WTC11 (cell line): ENCODE data around the gene ENTPD1. TPM values are rescaled to one million over a fixed set of nuclear protein-coding genes. Genes with fewer than 3 reads are reported as not detected.

ENCODE experiments used
- ATAC-seq: fragments of 200-7000 bp; cut with Tn5 transposase; 2 replicates; pipeline ENCODE4 v1.10.0; 2021; ENCODE audit warnings: mild to moderate bottlenecking, moderate library complexity
- CTCF ChIA-PET: fragments of 300-600 bp; sonication (Branson Sonifier 250); formaldehyde crosslinking; loops from one replicate; lab custom pipeline; 2021; ENCODE audit warnings: antibody characterized with exemption; lab: Charles Lee
- POLR2A ChIA-PET: fragments of 350-600 bp; sonication (Branson Sonifier 250); formaldehyde crosslinking; loops from one replicate; lab custom pipeline; 2021; ENCODE audit warnings: antibody characterized with exemption; lab: Charles Lee
- DNase-seq: peaks from one replicate; pipeline ENCODE4 v3.0.0; 2021; ENCODE audit warnings: low spot score
- H3K27ac Mint-ChIP-seq: 2 replicates; pipeline ENCODE4 v1.8.0; 2021; ENCODE audit warnings: mixed read lengths
- H3K27me3 Mint-ChIP-seq: 2 replicates; pipeline ENCODE4 v1.8.0; 2021; ENCODE audit warnings: low read depth, mild to moderate bottlenecking, moderate library complexity, mixed read lengths
- H3K36me3 Mint-ChIP-seq: 2 replicates; pipeline ENCODE4 v1.8.0; 2021; ENCODE audit warnings: mixed read lengths
- H3K4me1 Mint-ChIP-seq: 2 replicates; pipeline ENCODE4 v1.8.0; 2022; ENCODE audit warnings: mixed read lengths
- H3K4me3 Mint-ChIP-seq: 2 replicates; pipeline ENCODE4 v1.8.0; 2021; ENCODE audit warnings: mild to moderate bottlenecking, moderate library complexity, mixed read lengths
- H3K9me3 Mint-ChIP-seq: 2 replicates; pipeline ENCODE4 v1.8.0; 2021; ENCODE audit warnings: mixed read lengths
- CBFB ChIP-seq: sonication (generic); formaldehyde crosslinking; IDR thresholded peaks from 2 replicates; pipeline ENCODE4 v1.8.1; 2022; ENCODE audit warnings: mild to moderate bottlenecking, low read depth, missing genetic modification reagents
- CREB1 ChIP-seq: sonication (generic); formaldehyde crosslinking; IDR thresholded peaks from 2 replicates; pipeline ENCODE4 v1.8.0; 2023; ENCODE audit warnings: mild to moderate bottlenecking, missing genetic modification reagents
- CTCF ChIP-seq: fragments of 200-600 bp; IDR thresholded peaks from 2 replicates; pipeline ENCODE4 v1.8.0; 2022; ENCODE audit warnings: antibody characterized with exemption
- FOXJ3 ChIP-seq: sonication (generic); formaldehyde crosslinking; IDR thresholded peaks from 2 replicates; pipeline ENCODE4 v1.9.0; 2021; ENCODE audit warnings: missing genetic modification reagents, mild to moderate bottlenecking, borderline replicate concordance
- FOXP1 ChIP-seq: sonication (generic); formaldehyde crosslinking; IDR thresholded peaks from 2 replicates; pipeline ENCODE4 v1.8.0; 2022; ENCODE audit warnings: missing genetic modification reagents, mild to moderate bottlenecking, moderate library complexity, borderline replicate concordance
- FOXP4 ChIP-seq: sonication (generic); formaldehyde crosslinking; IDR thresholded peaks from 2 replicates; pipeline ENCODE4 v1.8.0; 2022; ENCODE audit warnings: mild to moderate bottlenecking, missing genetic modification reagents
- IRF2 ChIP-seq: sonication (generic); formaldehyde crosslinking; IDR thresholded peaks from 2 replicates; pipeline ENCODE4 v1.8.0; 2022; ENCODE audit warnings: low read depth, missing genetic modification reagents, borderline replicate concordance
- MLX ChIP-seq: sonication (generic); formaldehyde crosslinking; IDR thresholded peaks from 2 replicates; pipeline ENCODE4 v1.8.1; 2023; ENCODE audit warnings: mild to moderate bottlenecking, missing genetic modification reagents, moderate library complexity
- MXD4 ChIP-seq: fragments of 250-450 bp; sonication (Bioruptor Pico); IDR thresholded peaks from 2 replicates; pipeline ENCODE4 v1.8.0; 2021; ENCODE audit warnings: mild to moderate bottlenecking, moderate library complexity, borderline replicate concordance
- MYBL2 ChIP-seq: sonication (generic); formaldehyde crosslinking; IDR thresholded peaks from 2 replicates; pipeline ENCODE4 v1.8.1; 2023; ENCODE audit warnings: mild to moderate bottlenecking, moderate library complexity, missing genetic modification reagents
- NR2C2 ChIP-seq: sonication (generic); formaldehyde crosslinking; IDR thresholded peaks from 2 replicates; pipeline ENCODE4 v1.8.0; 2022; ENCODE audit warnings: mild to moderate bottlenecking, missing genetic modification reagents
- NR3C1 ChIP-seq: sonication (generic); formaldehyde crosslinking; conservative IDR thresholded peaks from 2 replicates; pipeline ENCODE4 v1.8.1; 2023; ENCODE audit warnings: low read depth, mild to moderate bottlenecking, missing genetic modification reagents
- PREB ChIP-seq: sonication (generic); formaldehyde crosslinking; IDR thresholded peaks from 2 replicates; pipeline ENCODE4 v1.8.1; 2022; ENCODE audit warnings: mild to moderate bottlenecking, missing genetic modification reagents, moderate library complexity, borderline replicate concordance
- PRRX2 ChIP-seq: fragments of 250-450 bp; sonication (Bioruptor Pico); IDR thresholded peaks from 2 replicates; pipeline ENCODE4 v1.8.0; 2021; ENCODE audit warnings: mild to moderate bottlenecking
- SP1 ChIP-seq: sonication (generic); formaldehyde crosslinking; conservative IDR thresholded peaks from 2 replicates; pipeline ENCODE4 v1.8.1; 2022; ENCODE audit warnings: missing genetic modification reagents
- TCF7 ChIP-seq: sonication (generic); formaldehyde crosslinking; IDR thresholded peaks from 2 replicates; pipeline ENCODE4 v1.8.0; 2022; ENCODE audit warnings: mild to moderate bottlenecking, low read depth, missing genetic modification reagents, moderate library complexity
- TEAD1 ChIP-seq: sonication (generic); formaldehyde crosslinking; IDR thresholded peaks from 2 replicates; pipeline ENCODE4 v1.8.0; 2022; ENCODE audit warnings: mild to moderate bottlenecking, missing genetic modification reagents
- TEAD4 ChIP-seq: sonication (generic); formaldehyde crosslinking; IDR thresholded peaks from 2 replicates; pipeline ENCODE4 v1.8.0; 2022; ENCODE audit warnings: mild to moderate bottlenecking, missing genetic modification reagents
- USF2 ChIP-seq: sonication (generic); formaldehyde crosslinking; IDR thresholded peaks from 2 replicates; pipeline ENCODE4 v1.8.1; 2023; ENCODE audit warnings: mild to moderate bottlenecking, missing genetic modification reagents, moderate library complexity
- ZNF425 ChIP-seq: fragments of 250-450 bp; sonication (Bioruptor Pico); conservative IDR thresholded peaks from 2 replicates; pipeline ENCODE4 v1.9.0; 2021; ENCODE audit warnings: mild to moderate bottlenecking
- ZNF671 ChIP-seq: fragments of 250-450 bp; sonication (Bioruptor Pico); IDR thresholded peaks from 2 replicates; pipeline ENCODE4 v1.8.0; 2021; ENCODE audit warnings: mild to moderate bottlenecking
- ZSCAN18 ChIP-seq: fragments of 250-450 bp; sonication (Bioruptor Pico); IDR thresholded peaks from 2 replicates; pipeline ENCODE4 v2.1.2; 2022; ENCODE audit warnings: mild to moderate bottlenecking, moderate library complexity
- total RNA-seq: library from RNA; stranded (reverse); gene quantifications from 3 replicates; pipeline ENCODE4 v1.2.3, GENCODE V29; 2021

The ENTPD1 gene
- total RNA-seq, 1 experiment from 2014 or later, result 2.3 TPM

GRCh38 chr10:95850791-95851190, 94.8 kb downstream of the ENTPD1 start:
- H3K4me3 Mint-ChIP-seq, result no peak overlapping the region
- CTCF ChIA-PET, result interaction anchor here (1.1 kb wide), 1 partner anchor 157 kb away, joined by 7 read pairs; the partner anchor contains the start of gene TCTN3

GRCh38 chr10:95860166-95860940, 104.4 kb downstream of the ENTPD1 start:
- Mint-ChIP-seq H3K27me3 (no peaks in the 10 kb centered on the region), H3K36me3 (peaks cover 2% of the 10 kb centered on the region; the same call in 1 of the 2 replicates), H3K4me3 (no peak overlapping the region), H3K27ac (no peak overlapping the region), H3K9me3 (peaks cover 8% of the 10 kb centered on the region), H3K4me1 (no peaks in the 10 kb centered on the region)
- ChIA-PET CTCF (interaction anchor here (1.2 to 2.1 kb wide), 2 partner anchors 19 to 167 kb away, joined by 6 to 8 read pairs; partner anchors contain the start of gene TCTN3), POLR2A (no interaction called here)
- no peak for DNase-seq
- ATAC-seq, result no peak
- TF ChIP-seq FOXJ3 (CRISPR knock-in tag) (no peak), TCF7 (CRISPR knock-in tag) (no peak), TEAD1 (CRISPR knock-in tag) (no peak), PRRX2 (CRISPR knock-in tag) (no peak), NR2C2 (CRISPR knock-in tag) (no peak), ZNF671 (CRISPR knock-in tag) (no peak), MYBL2 (CRISPR knock-in tag) (no peak), ZNF425 (no peak), USF2 (CRISPR knock-in tag) (no peak), IRF2 (CRISPR knock-in tag) (no peak), FOXP1 (CRISPR knock-in tag) (no peak), CTCF (no peak), TEAD4 (no peak), MXD4 (CRISPR knock-in tag) (no peak), ZSCAN18 (CRISPR knock-in tag) (no peak)

More at GRCh38 chr10:95850791-95851190, 94.8 kb downstream of the ENTPD1 start:
- Mint-ChIP-seq H3K36me3 (0 out of 2 replicates have a peak, but pooled peaks cover 2% of the 10 kb centered on the region), H3K4me1 (no peaks in the 10 kb centered on the region), H3K27me3 (no peaks in the 10 kb centered on the region; the same call in 1 of the 2 replicates), H3K9me3 (peaks cover 6% of the 10 kb centered on the region), H3K27ac (no peak overlapping the region)
- ATAC-seq (no peak), DNase-seq (no peak)
- TF ChIP-seq PREB (CRISPR knock-in tag), result no peak
- no peak for TF ChIP-seq NR3C1
- TF ChIP-seq CBFB (CRISPR knock-in tag), result no peak
- TF ChIP-seq CREB1 (CRISPR knock-in tag), result no peak
- no peak for TF ChIP-seq FOXP4
- TF ChIP-seq SP1, result no peak
- TF ChIP-seq MLX, result no peak
- POLR2A ChIA-PET, result no interaction called here
